Left colon (tissue), 2 donors: ENCODE results near the gene DOLPP1. TPM values are rescaled to one million over a fixed set of nuclear protein-coding genes. Genes with fewer than 3 reads are reported as not detected.
A peak's percentile ranks its signal among the peaks of the same experiment; 100 is the strongest.

Experiments used
- ATAC-seq: fragments of 200-7000 bp; cut with Tn5 transposase; one replicate; pipeline ENCODE4 v1.9.1; 2020; ENCODE audit warnings: mild to moderate bottlenecking, moderate library complexity
- DNase-seq, 2 donors: peaks; one replicate each; pipeline ENCODE4 v3.0.0-alpha.2; 2020
- intact Hi-C, 2 donors: fragments of 100-400 bp; cut with DNase I in 1 of 2; cut with micrococcal nuclease in 1 of 2; formaldehyde crosslinking; loops; one replicate each; pipeline versions ENCODE4 v1.11.2 to v1.14.0; 2022; cut with DNase I, micrococcal nuclease
- total RNA-seq, 2 donors: library from RNA; stranded (reverse); fragmentation: NEBNext Ultra II Directional; extraction: Animal tissue kit (Norgen Biotek cat#: 25700); gene quantifications; one replicate each; pipeline ENCODE4 v1.2.1, GENCODE V29; 2021
- donor health status: DM: no; HTN: no; CAD: no.
- donor health status: DM: yes; HTN: yes; CAD: no.

DOLPP1 gene
- total RNA-seq, 2 donors from 2014 or later, result 44.4 to 53.1 TPM

DNA sequence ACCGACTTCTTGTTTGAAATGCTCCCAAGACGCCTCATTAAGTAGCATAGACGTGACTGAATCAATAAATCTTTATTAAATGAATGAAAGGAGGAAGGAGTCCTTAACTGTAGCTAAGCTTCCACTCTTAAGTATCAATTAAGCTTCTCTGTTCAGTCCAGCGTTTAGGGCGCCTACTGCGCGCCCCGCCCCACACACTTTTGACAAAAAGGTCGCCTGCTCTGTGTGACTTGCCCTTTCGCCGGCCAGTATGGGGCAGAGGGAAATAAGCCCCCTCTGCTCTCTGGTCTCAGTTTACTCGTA, 662 bp upstream of the DOLPP1 start:
- intact Hi-C loops, result no loop called here
- ATAC-seq, result no peak
- DNase-seq, result no peak

DNA sequence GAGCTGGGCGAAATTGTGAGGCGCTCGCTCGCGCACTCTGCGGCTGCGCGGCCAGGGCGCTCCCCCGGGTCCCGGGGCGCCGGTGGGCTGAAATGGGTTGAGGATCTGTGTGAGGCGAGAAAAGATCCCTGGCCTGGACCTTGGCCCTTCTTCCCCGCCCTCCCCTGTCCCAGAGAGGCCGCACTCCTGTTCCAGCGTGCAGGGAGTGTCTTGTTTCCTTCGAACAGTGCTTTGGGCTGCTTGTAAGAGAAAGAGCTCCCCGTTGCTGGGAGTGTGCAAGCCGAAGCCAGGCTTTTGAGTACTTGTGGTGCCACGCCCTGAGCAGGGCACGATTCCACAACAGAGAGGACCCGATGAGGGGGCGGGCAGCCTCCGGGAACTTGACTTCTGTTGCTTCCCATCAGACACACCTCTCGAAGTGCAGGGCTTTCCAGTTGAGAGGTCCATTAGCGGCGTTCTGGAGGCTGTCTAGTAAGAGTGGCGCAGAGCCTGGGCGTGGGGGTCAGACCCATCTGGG, 535 bp downstream of the DOLPP1 start:
- ATAC-seq, result peak; percentile 41
- DNase-seq, result peak in 1 of 2 donors; percentile 56
- intact Hi-C loops, result no loop called here

DNA sequence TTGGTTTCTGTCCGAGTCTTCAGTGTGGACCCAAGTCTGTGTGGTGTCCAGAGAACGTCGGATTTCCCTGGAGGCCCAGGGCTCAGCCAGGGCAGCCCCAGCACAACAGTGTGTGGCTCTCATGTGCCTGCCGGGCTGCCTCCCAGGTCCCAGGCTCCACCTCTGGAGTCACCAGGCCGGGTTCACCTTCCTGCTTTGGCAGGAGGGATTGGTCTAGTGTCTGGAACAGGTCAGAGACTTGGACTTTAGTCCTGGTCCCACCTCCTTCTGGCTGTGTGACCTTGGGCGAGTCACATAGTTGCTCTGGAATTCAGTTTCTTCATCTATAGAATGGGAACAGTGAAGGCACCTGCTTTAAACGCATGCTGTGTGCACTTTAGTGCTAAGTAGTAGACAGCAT, 3.2 kb downstream of the DOLPP1 start:
- ATAC-seq (peak; percentile 27), DNase-seq (no peak)
- intact Hi-C loops, result no loop called here

DNA sequence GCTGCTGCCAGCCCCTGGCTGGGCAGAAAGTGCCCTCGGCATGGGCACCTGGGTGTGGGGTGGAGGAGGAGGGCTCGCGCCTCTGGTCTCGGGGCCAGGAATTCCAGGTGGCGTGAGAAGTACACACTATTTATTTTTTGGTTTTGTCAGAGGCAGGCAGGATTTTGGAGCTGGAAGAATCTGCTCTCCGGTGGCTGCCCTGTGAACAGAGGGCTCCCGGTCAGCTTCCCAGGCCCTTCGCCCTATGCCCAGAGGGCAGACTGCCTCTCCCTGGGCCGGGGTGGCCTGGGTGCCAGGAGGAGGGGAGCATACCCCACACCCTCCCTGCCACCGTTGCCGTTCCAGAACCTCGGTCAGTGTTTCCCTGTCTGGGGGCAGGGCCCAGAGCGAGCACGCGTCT, 8.3 kb downstream of the DOLPP1 start:
- no peak for DNase-seq
- intact Hi-C loops, result no loop called here
- ATAC-seq, result no peak

DNA sequence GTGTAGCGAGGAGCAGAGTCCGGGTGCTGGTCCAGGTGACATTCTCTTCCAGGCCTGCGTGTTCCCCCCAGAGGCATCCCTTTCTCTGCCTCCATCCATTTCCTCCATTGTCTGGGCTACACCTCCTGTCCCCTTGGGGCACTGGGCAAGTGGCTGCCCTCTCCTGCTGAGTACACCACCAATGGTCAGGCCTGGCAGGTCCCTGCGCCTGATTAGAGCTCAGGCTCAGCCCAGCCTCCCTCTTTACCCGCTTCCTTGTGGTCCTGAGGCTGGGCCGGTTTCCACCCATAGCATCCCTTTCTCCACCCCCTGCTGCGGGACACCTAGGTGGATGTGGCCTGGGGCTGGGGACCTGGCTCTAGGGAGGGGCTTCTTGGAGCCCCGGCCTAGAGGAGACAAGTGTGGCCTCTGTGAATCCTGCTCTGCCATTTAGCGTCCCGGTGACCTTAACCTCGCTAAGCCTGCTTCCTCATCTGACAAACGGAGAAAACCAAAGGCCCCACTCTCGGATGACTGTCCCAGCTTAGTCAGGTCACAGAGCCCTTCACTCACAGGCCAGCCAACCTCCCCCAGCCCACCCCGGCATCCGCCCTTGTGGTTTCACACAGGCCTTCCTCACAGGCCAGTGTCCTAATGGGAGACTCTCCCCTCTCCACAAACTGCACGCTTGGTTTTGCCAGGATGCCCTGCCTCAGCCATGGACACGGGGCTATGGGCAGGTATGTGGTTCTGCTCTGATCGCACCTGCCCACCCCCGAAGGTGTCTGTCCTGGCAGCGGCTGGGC, 12.9 kb downstream of the DOLPP1 start:
- DNase-seq (no peak), ATAC-seq (no peak)
- intact Hi-C loops, result no loop called here

DNA sequence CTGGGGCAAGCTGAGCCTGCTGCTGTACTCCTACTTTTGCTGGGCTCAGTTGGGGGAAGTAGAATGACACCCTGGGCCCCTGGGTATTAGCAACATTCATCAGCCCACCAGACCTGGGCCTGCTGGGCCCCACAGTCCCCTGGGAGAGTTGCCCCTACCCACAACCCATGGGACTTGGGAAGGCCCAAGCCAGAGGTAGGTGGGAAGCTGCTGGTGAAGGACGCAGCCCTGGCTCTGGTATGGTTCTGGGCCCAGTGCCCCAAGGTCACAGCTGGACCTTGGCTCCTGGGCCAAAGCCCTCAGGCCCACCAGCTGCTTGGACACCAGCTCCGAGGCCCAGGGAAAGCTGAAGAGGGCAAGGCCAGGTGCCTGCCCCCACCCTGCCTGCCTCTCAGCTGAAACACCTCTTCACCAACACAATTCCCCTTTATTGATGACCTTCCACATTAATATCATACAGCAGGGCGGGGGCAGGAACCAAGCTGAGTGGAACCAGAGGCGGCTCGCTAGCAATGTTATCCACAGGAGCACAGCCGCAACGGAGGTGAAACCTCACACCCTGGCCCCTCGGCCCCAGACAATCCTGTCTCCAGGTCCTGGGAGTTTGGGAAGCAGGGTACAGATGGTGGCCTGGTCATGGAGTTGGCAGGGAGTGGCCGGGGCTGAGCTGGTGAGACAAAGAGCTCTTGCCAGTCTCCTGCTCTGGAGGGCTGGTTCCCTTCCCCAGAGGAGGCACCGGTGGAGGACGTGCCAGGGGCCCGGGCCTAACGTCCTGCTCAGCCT, 13.7 kb downstream of the DOLPP1 start:
- no peak for ATAC-seq
- no peak for DNase-seq
- intact Hi-C loops, result no loop called here

DNA sequence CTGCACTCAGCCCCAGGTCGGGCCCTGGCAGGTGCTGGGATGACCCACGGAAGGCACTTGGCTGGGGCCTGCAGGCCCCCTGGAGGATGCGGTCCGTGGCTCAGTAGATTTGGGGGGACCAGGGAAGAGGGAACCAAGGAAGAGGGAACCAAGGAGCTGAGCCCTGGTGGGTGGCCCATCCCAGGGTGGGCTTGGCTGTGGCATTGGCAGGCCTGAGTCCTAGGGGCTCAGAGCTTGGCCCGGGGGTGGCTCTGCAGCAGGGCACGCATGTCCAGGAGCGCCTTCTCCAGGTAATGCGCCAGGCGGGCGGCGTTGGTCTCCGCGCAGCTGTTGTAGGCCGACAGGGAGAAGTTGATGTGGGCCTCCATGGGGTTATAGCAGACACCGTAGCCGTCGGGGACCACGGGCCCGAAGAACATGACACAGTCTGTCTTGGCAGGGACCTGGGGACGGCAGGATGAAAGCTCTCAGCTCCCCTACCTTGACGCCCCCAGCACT, 14.3 kb downstream of the DOLPP1 start:
- no peak for ATAC-seq

DNA sequence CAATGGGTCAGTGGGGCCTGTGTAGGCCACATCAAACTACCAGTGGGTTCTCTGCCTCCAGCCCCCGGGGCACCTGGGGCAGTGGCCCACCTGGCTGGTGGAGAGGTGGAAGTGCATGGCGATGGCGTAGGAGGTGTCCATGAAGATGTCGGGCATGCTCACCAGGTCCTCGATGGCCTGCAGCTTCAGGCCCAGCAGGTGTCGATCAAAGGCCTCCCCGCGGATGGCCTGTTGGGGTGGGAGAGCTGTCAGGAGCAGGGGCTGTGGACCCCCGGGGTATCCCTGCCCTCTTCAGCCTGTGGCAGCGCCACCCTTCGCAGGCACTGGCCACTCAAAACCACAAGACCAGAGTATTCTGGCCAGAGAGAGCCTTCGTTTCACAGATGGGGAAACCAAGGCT, 15.0 kb downstream of the DOLPP1 start:
- intact Hi-C loops, result no loop called here
- ATAC-seq (no peak), DNase-seq (no peak)

More for the DNA sequence above, 14.3 kb downstream of the DOLPP1 start:
- no peak for DNase-seq
- intact Hi-C loops, result no loop called here

DNA sequence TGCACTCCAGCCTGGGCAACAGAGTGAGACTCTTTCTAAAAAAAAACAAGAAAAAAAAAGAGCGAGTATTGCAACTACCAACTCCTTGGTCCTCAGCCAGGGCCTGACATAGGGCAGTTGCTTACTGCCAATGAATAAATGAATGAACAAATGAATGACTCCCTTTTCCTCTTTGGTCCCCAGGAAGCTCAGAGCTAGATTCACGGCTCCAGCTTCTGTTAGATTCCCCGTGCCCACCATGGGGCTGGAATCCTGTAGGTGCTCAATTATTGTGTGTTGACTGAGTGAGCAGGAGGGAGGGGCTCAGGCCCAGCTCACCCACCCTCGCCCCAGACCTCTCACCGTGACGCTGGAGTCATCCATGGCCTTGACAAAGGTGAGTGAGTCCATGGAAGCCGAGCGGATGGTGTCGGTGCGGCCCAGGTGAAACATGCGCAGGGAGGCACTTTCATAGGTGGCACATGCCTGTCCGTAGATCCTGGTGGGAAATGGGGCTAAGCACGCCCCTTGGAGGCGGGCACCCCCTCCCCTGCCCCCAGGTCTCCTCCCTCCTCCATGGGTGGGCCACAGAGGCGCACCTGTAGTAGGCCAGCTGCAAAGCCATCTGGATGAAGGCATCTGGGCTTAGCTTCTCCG, 16.9 kb downstream of the DOLPP1 start:
- no peak for DNase-seq
- no peak for ATAC-seq

DNA sequence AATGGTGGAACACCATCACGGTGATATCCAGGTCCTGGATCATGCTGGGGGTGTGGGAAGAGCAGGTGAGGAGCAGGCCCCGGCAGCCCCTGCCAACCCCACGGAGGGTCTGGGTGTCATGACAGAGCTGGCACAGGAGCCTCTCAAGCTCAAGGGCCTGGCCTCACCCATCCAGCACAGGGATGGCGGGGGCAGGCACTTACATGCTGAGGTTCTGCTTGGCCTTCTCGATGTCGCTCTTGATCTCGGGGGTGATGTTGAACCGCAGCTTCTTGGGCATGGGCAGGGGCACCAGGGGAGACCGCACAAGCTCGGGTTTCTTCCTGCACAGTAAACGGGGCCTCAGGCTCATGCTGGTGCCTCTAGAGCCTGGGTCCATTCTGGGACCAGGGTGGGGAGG, 17.4 kb downstream of the DOLPP1 start:
- DNase-seq (no peak), ATAC-seq (no peak)
- intact Hi-C loops, result no loop called here

More for the DNA sequence above, 16.9 kb downstream of the DOLPP1 start:
- intact Hi-C loops, result no loop called here

DNA sequence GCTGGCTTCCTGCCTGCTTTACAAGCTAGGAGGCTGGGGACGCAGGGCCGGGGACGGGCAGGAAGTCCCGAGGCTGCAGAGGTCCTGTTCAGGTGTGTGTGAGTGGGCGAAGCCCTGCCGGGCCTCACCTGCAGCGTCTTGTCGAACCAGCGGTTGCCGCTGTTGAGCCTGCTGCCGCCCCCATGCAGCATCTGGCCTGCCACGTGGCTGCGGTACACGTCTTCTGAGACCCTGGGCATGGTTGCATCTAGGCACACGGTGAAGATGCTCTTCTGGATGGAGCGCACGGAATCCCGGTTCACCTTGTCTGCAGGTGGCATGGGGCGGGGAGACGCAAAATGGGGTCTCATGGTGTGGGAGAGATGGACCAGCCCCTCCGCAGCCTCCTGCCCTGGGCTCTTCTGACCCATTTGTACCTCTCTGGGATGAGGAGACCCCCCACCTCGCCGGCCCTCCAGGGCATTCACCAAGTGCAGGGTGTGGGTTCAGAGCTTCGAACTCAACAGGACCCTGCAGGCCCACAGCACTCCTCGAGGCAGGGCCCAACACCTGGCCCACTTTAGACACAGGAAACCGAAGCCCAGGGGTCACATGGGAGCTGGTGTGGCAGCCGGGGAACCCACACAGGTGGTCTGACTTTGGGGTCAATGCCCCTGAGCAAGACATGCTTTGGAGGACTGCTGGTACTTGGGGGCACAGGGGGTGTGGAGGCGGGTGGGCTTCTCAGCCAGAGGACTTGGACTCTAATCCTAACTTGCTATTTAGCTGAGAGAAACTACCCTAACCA, 19.7 kb downstream of the DOLPP1 start:
- no peak for ATAC-seq
- no peak for DNase-seq
- intact Hi-C loops, result no loop called here

DNA sequence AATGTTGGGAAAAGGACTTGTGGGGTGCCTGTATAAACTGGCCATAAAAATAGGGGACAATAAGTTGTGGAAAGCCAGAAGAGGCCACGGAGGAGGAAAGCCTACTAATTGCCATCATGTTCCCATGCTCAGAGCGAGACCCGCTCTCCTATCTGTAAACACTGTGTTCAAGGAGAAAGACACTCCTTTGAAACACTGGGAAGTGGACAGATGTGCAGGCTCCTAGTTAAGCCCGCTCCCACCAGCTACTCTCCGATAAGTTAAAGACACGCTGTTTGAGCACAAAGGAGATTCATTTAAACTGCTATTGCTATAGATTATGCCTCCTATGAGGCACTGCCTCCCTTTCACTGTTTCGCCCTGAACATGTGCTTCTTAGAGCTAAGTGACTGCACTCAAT, 20.4 kb downstream of the DOLPP1 start:
- intact Hi-C loops, result no loop called here
- DNase-seq (no peak), ATAC-seq (no peak)

DNA sequence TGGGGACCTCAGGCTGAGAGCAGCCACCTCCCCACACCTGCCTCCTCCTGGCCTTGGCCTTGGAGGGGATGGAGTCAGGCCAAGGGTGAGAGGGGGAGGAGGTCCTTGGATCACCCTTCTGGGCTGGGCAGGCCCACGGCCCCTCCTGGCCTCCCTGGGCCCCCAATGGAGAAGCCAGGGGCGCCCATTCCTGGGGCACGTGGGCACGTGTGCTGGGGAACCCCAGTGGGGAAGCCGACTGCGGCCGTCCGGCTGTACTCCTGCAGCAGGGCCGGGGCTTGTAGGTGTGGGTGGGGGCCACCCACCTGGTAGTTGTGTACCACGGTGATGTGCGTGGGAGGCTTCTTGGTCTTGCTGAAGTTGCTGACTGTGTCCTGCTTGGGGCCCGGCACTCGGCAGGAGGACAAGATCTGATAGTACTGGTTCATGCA, 21.2 kb downstream of the DOLPP1 start:
- ATAC-seq, result no peak
- intact Hi-C loops, result no loop called here
- no peak for DNase-seq

DNA sequence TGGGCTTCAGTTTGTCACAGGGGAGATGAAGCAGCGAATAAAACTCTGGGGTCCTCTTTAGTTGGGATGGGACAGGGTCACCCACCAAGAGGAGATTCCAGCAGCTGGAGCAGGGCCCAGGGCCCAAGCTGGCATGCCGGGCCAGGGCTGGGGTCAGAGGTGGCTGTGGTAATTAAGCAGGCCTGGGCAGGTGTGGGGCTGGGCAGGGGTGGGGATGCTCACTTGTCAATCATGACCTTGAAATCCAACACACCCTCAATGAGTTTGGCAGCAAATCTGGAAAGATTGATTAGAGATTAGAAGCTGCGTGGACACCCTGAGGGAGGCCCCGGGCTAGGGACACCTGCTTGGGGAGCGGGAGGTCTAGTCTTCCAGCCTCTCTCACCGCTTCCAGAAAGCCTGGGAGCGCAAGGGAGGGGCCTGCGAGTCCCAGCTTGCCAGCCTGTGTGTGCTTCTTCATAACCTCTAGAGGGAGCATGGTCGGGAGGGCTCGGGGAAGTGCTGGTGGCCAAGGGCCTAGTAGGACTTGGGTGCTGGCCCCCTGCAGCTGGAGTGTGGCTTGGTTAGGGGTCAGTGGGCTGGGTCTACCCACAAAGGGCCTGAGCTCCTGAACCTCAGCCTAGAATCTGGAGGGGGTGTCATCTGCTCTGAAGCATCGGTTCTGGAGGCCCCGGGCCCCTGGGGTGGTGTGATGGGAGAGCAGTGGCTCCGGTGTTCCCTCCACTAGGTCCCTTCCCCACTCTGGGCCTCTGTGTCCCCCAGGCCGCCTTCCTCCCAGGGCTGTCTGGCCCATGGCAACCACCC, 22.1 kb downstream of the DOLPP1 start:
- ATAC-seq, result peak; percentile 82
- intact Hi-C loops, result no loop called here
- DNase-seq, result peak in 1 of 2 donors; percentile 61

DNA sequence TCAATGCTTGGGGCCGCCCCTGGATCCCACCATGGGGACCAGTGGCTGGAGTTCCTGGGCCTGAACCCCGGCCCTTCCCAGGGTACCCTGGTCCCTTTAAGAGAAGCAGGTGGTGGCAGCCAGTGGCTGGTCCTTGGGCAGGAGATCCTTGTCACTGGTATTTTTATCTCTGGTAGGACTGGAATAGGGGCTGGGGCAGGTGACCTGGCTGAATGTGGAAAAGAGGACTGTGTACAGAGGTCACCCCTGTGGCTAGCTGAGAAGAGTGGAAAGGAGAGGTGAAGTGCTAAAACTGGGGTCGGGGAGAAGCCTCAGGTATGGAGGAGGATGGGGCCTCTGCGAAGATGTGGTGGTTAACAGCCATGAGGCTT, 22.7 kb downstream of the DOLPP1 start:
- ATAC-seq, result no peak
- DNase-seq, result no peak
- intact Hi-C loops, result no loop called here

DNA sequence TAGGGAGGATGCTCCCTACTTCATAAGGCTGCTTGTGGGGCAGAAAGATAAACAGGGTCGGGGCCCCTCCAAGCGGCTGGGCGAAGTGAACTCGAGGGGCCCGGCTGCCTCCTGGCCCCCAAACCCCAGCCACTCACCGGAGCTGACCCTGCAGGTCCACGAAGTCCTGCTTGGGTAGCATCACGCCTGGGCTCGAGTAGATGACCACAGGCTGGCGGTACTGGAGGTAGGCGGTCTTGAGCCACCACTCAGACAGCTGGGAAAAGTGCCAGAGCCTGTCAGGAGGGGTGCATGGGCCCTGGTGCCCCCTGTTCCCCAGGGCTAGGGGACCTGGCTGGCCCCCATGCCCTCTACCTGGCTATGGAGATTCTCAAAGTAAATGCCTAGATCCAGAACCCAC, 23.1 kb downstream of the DOLPP1 start:
- no peak for ATAC-seq
- DNase-seq, result no peak
- intact Hi-C loops, result no loop called here

DNA sequence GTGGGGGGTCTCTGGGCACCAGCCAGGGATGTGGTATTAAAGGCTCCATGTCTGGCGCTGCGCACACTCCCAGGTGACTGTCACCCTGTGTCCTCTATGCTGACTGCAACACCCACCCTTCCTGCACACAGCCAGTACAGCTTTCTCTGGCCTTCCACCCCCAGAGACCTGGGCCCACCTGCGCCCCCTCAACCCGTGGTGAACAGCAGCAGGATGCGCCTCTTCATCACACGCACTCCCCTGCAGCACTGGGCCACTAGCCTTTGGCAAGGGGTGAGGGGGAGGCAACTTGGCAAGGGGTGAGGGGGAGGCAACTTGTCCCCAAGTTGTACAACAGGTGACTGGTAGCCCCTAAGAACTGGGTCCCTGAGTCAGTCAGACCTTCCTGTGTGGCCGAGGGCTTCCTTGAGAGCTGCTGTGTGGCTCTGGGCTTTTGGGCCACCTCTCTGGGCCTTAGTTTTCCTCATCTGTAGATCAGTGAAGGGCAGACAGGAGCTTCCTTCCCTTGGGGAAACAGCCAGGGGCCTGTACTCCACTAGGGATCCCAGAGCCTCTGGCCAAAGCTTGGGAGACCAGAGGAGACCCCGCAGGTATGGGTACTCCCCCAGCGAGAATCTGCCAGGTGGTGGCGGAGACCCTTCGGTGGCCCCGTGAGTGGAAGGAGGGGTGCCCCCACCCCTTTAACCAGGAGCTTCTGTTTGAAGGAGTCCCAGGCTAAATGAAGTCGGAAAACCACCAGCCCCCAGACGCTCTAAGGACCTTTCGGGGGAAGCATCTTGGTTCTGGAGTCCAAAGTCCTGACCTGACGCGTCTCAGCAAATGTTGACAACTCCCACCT, 25.2 kb downstream of the DOLPP1 start:
- ATAC-seq (no peak), DNase-seq (no peak)
- intact Hi-C loops, result no loop called here
